ENCODE results near the gene MSX1.

Gene MSX1

DNA sequence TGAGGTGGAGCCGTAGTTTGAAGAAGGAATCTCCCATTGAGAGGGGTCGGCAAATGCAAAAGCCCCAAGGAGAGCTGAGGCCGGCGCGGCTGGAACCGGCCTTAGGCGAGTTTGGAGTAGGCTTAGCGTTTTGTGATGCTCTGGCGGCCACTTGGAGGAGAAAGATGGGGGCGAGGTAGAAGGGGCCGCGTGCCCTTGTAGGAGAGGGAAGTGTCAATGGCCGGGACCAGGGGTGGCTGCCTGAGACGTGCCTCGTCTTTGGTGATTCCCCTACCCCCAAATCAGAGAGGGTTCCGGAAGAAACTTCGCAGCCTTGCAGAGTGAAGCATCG lies 11.7 kb downstream of the MSX1 start:
- no peak for DNase-seq

DNA sequence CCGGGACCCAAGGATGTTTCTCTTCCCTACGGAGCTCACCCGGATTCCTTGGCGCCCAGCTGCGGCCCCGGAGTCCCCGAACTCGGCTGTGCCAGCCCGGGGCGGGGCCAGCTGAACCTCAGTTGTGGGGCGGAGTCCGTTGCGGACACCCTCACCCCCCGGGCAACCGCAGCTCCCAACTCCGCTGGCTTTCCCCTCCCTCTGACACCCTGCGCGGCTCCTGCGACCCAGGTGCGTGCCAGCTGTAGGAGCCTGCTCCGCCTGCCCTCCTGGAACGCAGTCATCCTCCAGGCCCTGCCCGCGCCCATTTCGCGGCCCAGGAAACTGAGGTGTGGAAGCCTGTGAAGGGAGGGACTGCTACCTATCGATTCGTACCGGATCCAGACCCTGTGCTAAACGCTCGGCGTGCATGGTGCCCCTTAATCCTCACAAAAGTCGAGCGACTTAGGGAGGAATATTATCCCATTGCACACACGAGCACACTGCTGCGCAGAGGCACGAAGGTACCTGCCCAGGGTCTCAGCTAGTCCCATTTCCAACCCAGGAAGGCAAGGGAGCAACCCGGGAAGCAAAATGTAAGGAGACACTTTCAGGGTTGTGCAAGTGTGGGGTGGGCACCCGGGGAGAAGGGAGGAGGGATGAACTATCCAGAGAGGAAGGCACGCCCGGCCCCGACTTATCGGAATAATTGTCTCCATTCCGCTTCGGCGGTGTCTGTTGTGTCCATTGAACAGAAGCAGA lies 12.3 kb downstream of the MSX1 start:
- DNase-seq, result no peak

DNA sequence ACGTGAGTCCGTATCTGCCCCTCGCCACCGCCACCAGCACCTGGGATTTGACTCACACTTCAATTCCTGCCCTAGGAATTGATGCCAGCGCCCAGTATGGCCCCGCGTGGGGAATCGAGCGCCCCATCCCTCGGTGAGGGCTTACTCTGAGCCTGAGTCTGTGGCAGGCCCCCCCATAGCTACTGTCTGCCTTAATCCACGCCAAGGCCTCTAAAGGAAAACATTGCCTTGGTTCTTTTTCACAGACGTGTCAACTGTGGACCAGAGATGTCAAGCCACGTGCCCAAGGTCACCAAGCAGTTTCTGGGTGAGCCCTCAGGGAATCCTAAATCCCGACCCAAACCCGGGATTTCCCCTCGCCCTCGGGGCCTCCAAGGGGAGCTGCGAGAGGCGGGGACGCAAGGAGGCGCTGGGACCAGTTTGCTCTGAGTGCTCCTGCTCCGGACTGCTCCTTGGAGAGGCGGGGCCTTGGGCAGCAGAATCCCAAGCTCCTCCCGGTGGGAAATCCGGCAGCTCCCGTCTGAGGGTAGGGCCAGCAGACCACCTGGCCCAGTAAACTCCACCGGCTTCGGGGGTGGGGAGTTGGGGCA lies 12.9 kb downstream of the MSX1 start:
- DNase-seq, result no peak

DNA sequence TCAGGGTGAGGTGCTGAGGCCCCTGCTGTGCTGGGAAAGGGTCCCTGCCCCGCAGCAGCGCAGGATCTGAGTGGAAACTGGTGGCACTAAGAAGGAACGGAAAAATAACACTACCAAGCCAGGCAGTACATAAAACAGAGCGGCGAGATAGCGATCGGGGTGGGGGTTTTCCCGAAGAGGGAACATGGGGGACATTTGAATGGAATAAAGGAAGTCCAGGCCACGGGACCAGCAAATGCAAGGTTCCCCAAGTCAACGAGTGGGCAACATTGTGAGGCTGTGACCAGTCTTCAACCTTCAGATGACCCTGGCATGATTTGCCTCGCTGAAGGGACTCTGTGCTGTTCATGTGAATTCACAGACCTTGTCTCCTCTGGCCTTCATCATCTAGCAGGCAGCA lies 13.7 kb downstream of the MSX1 start:
- no peak for DNase-seq

DNA sequence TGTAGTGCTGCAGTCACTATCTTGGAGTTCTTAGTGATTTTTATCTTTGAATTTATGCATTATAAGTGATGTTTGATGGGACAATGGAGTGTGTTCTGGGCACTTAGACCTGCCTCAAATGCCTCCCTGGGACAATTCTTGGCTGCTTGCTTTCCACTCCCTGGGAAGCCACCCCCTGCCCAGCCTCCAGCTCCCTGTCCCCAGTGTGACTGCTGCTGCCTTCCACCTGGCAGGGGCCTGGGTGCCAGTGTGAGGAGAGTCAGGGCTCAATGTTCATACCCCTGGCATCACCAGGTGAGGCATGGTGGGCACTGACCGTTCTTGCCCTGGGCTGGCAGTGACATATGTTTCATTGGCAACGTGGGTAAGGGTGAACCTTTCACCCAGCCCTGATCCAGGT lies 14.8 kb downstream of the MSX1 start:
- no peak for DNase-seq

DNA sequence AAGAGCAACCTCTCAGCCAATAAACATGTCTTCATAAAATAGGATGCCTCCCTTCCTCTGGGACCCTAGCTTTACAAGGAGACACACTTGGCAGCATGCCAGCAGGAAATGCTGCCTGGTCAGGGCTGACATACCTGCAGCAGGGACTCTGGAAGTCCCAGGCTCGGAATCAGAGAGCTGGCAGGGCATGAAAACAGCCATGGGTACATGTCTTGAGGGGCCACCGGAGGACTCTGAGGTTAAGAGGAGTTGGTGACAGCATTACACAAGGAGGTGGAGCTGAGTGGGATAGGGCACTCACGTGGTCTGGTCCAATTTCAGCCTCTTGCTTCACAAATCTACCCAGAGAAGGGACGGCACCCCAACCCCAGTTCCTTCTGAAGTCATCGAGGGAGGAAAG lies 15.7 kb downstream of the MSX1 start:
- no peak for DNase-seq

DNA sequence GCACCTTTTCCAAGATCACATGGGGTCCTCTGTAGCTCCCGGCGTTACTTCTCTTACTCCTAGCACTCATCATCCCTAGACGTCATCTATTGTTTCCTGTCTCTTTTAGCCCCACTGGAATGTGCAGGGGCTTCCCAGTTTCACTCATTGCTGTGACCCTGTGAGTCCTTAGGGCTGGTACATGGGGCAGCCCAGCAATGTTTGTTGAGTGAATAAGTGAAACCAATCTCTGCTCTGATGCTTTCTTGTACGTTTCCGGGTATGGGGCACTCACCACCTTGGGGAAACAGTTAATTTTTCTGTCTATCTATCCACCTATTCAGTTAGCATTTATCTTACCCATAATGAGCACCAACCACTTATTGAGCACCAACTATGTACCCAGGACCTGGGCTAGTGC lies 16.1 kb downstream of the MSX1 start:
- no peak for DNase-seq

DNA sequence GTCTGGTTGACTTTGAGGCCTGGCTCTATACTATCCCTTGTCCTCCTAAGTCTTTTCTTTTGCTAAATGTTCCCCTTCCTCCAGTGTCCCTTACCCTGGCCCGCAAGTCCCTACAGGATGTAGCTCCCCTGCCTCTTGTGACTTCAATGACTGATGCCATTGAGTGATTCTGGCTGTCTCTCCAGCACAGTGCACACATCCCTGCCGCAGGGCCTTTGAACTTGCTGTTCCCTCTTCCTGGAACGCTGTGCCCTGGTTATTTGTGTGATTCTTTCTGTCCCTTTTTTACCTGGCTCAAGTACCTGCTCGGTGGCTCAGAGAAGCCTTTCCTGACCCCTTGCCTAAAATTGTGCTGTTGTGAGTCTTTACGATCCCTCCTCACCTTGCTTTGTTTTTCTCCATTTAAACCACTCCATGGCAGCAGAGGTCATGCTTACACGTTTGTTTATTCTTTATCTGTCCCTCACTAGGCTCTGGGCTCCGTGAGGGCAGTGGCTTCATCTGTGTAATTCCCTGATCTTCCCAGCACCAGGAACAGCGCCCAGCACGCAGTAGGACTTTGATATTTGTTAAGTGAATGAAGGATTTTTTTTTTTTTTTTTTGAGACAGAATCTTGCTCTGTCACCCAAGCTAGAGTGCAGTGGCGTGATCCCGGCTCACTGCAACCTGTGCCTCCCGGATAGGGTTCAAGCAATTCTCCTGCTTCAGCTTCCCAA lies 17.6 kb downstream of the MSX1 start:
- DNase-seq, result no peak

DNA sequence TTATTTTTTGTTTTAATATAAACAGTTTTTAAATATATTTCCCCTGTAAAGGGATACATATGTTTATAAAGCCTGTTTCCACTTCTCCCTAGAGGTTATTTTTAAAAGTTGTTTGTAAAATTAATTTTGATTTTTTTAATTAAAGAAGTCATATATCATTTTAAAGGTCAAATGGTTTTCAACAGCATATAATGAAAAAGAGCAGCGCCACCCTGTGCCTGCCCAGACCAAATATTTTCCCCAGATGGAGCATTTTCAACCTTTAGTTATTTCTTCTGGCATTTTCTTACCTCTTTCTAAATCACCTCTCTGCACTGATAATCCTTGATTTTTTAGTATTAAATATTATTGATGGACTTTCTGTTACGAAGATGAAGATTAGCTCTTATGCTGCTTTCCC lies 21.0 kb downstream of the MSX1 start:
- DNase-seq, result no peak

DNA sequence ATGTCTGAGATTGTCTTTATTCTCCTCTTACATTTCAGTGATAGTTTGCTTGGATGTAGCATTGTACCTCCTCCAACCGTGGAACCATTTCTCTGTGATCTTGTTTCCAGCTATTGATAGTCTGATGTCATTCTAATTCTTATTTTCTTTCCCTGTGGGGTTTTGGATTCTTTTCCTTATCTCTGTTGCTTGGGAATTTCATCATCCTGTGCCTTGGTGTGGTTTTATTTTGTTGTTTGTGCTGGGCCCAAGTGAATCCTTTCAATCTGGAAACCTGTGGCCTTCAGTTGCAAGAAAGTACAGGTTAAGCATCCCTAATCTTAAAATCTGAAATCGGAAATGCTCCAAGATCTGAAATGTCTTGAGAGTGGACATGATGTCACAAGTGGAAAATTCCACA lies 22.0 kb downstream of the MSX1 start:
- DNase-seq, result no peak

DNA sequence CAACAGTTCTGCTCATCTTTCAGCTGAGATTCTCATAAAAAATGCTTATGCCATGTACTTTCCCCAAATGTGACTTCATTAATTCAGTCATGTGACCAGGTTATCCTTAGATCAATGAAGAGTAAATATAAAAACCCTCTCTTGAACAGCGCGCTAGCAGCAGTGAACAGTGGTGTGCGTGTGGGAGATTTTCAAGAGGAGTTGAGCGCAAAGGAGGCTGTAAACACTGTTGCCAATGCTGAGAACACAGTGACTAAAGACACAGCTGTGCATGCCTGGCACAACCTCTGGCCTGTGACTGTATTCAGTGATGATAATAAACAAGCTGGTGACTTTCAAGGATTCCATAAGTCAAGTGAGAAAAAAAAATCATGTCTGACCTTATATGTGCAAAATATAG lies 25.1 kb downstream of the MSX1 start:
- no peak for DNase-seq

DNA sequence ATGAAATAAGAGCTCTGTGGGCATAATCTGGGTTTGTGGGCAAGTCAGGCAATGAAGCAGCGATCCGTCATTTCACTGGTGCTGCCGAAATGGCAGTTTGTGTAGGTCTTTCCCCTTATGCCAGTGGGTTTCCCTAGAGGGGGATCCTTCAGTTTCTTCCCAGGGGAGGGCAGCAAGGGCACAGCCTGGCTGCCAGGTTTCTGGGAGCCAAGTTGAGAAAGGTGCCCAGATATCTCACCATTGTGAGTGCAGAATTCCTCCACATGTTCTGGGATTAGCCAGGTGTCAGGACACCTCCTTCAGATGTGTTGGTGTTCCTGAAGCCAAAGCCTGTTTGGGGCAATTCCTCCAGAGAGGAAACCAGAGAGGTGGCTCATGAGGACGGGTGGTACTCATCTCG lies 28.0 kb downstream of the MSX1 start:
- no peak for DNase-seq

DNA sequence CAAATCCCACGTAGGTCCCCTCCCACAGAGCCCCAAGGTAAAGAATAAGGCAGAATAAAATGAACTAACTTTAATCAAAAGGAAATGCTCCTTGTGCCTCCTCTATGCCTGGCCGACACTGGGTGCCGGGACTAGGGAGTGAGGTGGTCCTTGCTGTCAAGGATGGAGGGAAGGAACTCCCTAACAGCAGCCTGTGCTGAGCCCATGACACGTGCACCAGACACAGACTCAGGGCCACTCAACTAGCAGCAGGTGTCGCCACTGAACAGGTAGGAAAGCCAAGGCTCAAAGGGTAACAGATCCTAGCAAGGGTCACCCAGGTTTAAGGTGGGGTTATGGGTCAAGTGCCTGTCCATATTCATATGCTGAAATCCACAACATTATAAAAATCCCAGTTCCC lies 29.2 kb downstream of the MSX1 start:
- DNase-seq, result no peak

DNA sequence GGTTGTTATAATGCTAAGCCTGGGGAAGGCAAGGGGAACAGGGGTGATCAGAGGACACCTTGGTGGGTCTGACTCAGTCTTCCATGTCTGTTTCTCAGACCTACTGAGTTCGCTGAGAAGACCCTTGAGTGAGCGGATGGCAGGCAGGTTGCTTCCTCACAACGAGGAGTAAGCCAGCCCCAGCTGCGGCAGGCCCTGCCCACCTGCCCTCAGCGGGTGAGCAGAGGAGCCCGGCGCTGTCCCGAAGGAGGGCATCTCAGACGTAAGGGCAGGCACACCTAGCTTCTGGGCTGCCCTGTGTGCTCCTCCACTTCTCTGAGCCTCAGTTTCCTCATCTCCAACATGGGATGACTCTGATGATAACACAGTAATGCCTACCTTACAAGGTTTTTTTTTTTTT lies 30.3 kb downstream of the MSX1 start:
- no peak for DNase-seq

DNA sequence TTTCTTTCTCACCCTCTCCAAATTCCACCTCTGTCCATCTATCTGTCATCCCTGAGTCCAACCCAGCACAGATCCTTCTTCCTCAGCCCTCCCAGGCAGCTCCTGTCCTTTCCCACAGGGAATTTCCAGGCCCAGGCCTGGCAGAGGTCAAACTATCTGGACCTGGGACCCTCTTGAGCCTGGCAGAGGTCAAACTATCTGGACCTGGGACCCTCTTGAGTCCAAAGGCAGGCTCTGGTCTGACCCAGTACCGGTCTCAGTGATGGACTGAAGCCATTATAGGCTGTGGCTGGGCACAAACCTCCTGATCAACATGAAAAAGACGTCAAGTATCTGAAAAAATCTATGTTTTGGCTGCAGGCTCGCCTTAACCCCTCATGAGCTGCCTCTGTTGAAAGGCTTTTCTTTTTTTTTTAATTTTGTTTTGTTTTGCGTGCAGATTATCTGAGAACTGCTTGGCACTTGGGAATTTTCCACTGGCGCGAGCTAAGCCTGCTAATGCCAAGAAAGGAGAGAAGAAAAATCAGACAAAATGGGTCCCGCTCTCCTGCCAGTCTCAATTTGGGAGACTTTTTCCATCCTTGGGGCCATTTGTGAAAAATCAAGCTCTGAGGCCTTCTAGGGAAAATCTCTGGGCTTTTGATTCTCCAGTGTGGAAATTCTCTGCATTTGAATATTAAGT lies 31.2 kb downstream of the MSX1 start:
- no peak for DNase-seq

DNA sequence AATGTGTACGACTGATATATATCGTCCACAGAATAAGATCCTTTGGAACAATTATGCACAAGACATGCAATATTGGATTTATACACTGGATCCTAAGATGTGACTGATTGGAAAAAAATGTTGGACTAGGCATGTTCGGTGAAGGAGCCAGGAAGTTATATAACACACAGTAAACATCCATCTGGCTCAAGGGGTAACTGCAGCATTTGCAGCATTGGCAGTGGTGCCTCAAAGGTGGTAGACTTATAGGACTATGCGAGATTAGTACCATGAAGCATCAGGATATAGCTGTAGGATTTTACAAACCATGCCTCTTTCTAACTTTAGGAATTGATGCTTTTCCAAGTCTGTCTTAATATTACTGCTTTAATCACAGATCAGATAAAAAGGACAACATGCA lies 34.3 kb downstream of the MSX1 start:
- DNase-seq, result no peak

DNA sequence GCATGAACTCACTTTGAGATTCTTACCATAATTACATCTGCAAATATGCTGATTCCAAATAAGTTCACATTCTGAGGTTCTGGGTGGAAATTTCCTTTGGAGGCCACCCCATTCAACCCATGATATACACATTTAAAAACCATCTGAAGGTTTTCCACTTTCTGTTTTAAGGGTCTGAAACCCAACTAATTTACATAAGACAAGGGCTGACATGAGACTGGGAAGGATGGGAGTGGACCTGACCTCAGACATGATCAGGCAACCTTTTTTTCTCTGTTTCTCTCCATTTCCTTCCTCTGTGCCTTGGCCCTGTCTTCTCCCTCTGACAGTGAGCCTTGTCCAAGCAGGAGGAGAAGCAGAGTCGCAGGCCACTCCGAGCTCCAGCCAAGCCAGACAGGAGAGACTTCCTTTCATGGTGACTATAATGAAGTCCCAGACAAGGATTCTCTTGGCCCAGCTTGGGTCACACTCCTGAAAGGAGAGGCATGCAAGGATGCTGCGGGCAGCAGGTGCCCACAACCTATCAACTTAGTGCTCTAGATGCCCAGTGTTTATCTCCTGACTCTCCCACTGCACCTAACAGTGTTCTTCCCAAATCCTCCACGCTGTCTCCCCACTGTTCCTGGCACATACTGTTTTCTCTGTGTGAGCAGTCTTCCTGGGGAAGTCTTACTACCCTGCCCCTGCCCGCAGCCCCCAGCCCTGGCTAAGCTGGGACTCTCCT lies 39.9 kb downstream of the MSX1 start:
- DNase-seq, result no peak

DNA sequence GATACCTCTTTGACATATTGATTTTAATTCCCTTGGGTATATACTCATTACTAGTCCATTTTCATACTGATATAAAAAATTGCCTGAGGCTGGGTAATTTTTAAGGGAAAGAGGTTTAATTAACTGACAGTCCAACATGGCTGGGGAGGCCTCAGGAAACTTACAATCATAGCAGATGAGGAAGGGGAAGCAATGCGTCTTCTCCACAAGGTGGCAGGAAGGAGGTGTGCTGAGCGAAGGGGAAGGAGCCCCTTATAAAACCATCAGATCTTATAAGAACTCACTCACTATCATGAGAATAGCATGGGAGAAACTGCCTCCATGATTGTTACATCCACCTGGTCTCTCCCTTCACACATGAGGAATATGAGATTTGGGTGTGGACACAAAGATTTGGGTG lies 42.4 kb downstream of the MSX1 start:
- DNase-seq, result no peak

DNA sequence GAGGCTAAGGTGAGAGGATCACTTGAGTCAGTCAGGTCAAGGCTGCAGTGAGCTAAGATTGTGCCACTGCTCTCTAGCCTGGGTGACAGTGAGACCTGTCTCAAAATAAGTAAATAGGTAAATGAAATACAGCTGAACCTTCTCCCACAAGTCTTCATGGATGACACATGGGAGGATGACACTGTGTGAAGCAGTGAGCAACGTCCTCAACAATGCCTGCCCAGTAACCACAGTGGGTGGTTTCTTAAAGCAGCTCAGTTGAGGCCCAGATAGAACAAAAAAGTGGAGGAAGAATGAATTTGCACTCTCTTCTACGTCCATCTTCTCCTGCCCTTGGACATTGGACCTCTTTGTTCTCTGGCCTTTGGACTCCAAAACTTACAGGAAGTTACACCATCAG lies 52.7 kb downstream of the MSX1 start:
- DNase-seq, result no peak

DNA sequence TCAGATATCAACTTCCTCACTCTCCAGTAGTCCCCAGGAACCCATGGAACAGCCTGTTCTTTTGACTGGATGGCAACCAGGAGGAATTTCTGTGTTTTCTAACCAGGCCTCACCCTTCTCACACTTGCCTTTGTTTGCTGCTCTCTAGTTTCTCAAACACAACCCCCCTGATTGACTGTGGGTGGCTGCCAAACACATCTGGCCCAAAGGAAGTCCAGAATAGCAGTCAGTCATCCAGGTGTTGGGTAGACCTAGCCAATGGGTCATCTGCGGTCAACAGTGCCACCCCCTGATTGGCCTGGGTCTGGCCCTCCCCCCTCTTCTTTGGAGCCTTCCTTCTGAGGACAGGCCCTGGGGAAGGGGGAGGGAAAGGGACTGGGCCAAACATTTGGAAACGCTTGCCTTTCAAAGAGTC lies 53.7 kb downstream of the MSX1 start:
- DNase-seq, result no peak

Data from activated CD4-positive, alpha-beta T cell treated with anti-CD3 and anti-CD28 coated beads, Interleukin-2, amount 50 U/mL, for 16 hours (primary cell).